ENCODE measurements around the gene PUS7L. TPM values are rescaled to one million over a fixed set of nuclear protein-coding genes. Genes with fewer than 3 reads are reported as not detected.

The PUS7L gene
- total RNA-seq, 1 experiment from 2014 or later: 15.3 TPM

- ChIA-PET CTCF (no interaction called here), RAD21 (ENCODE audit: low non-redundant PET in 1 of 2, low total read pairs in 2 of 2, uncharacterized antibody in 2 of 2, unreplicated experiment in 2 of 2) (no interaction called here), POLR2A (no interaction called here)
- Histone ChIP-seq H4K20me1 (ENCODE audit: insufficient read depth) (no peaks in the 10 kb centered on the region), H2AFZ (ENCODE audit: low read depth, low read length, poor library complexity, severe bottlenecking) (no peak overlapping the region), H3K79me2 (ENCODE audit: insufficient read depth, low read length) (peaks cover 9% of the 10 kb centered on the region), H3K9me3 (ENCODE audit: control insufficient read depth in 1 of 2, insufficient read depth in 1 of 2, low read depth in 1 of 2, low read length in 2 of 2) (no peaks in the 10 kb centered on the region), H3K4me3 (replicated peaks in 1 of 2; ENCODE audit: low read depth in 1 of 2, low read length in 2 of 2) (no peak overlapping the region), H3K27me3 (ENCODE audit: insufficient read depth, low read length) (no peaks in the 10 kb centered on the region), H3K4me2 (ENCODE audit: low read length) (no peak overlapping the region), H3K36me3 (ENCODE audit: control insufficient read depth in 1 of 2, insufficient read depth in 2 of 2, low read length in 2 of 2) (no peaks in the 10 kb centered on the region), H3K9me2 (ENCODE audit: insufficient read depth) (no peaks in the 10 kb centered on the region), H3K9ac (ENCODE audit: low read length) (no peak overlapping the region), H3K4me1 (ENCODE audit: control insufficient read depth in 1 of 2, insufficient read depth in 2 of 2, low read length in 2 of 2) (peaks cover 6 to 18% of the 10 kb centered on the region in 2 experiments; a peak in 3 of 4 replicates), H3K27ac (ENCODE audit: low read depth, low read length) (no peak overlapping the region)
- no peak for ATAC-seq
- BruUV-seq (replicated peaks): no TSS peak
- no peak for DNase-seq (ENCODE audit: low read depth, low spot score)
- TF ChIP-seq ELF1 (IDR thresholded peaks at IDR 0.05; ENCODE audit: borderline replicate concordance, low read depth) (no peak), SIN3A (IDR thresholded peaks at IDR 0.05; ENCODE audit: low read depth) (no peak), ZBTB33 (IDR thresholded peaks at IDR 0.05; ENCODE audit: extremely low read depth, insufficient replicate concordance, low read length) (no peak), YY1 (IDR thresholded peaks at IDR 0.05; ENCODE audit: extremely low read depth, insufficient replicate concordance, low read depth, low read length) (no peak), CBX3 (IDR thresholded peaks at IDR 0.05; ENCODE audit: low read depth) (no peak), SP1 (IDR thresholded peaks at IDR 0.05; ENCODE audit: low read depth) (no peak), SRF (IDR thresholded peaks at IDR 0.05; ENCODE audit: low read depth) (no peak), ZNF274 (IDR thresholded peaks at IDR 0.05; ENCODE audit: low read depth, low read length) (no peak), EZH2 (IDR thresholded peaks at IDR 0.05) (no peak), MAX (IDR thresholded peaks at IDR 0.05) (no peak), REST (IDR thresholded peaks at IDR 0.05; ENCODE audit: low read depth) (no peak), POLR2AphosphoS5 (IDR thresholded peaks at IDR 0.05; ENCODE audit: low read depth, low read length) (no peak), JUND (IDR thresholded peaks at IDR 0.05) (no peak), CEBPB (IDR thresholded peaks at IDR 0.05; ENCODE audit: low read depth) (no peak), RAD21 (IDR thresholded peaks at IDR 0.05; ENCODE audit: low read depth) (no peak)
- TF ChIP-seq, protein P1, sequence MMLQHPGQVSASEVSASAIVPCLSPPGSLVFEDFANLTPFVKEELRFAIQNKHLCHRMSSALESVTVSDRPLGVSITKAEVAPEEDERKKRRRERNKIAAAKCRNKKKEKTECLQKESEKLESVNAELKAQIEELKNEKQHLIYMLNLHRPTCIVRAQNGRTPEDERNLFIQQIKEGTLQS (IDR thresholded peaks at IDR 0.05): no peak
- intact Hi-C loops (cut with micrococcal nuclease): no loop called here
These were observed 2.9 kb upstream of the PUS7L start for GRCh38 chr12:43761500-43761899.

Data from HCT116 (cell line).